ENCODE measurements around the gene ECHS1.
A peak's percentile ranks its signal among the peaks of the same experiment; 100 is the strongest.

GRCh38 chr10:133373174-133374090, at the start of gene ECHS1:
- TF ChIP-seq POLR2A (IDR thresholded peaks at IDR 0.05), result peak in 1 of 3 donors; percentile 58
- peak; percentile 81 to 91 (median 86) for TF ChIP-seq POLR2AphosphoS5 (IDR thresholded peaks at IDR 0.05)

Measured in spleen (tissue), 3 donors.